MCF 10A (cell line): ENCODE measurements around the gene A1BG. TPM values are rescaled to one million over a fixed set of nuclear protein-coding genes. Genes with fewer than 3 reads are reported as not detected.

Experiments
- BruUV-seq: library from RNA; stranded (reverse); fragments of 400-500 nt; replicated peaks from 2 replicates; lab custom pipeline; 2021; lab: Mats Ljungman, UMichigan
- CTCF ChIA-PET: fragments of 300-600 bp; sonication (Branson Sonifier 250); formaldehyde crosslinking; extraction: SDS; loops from one replicate; lab custom pipeline; 2021; ENCODE audit warnings: antibody characterized with exemption, inconsistent platforms; lab: Yijun Ruan, JAX
- POLR2A ChIA-PET: fragments of 300-600, 350-650 bp; sonication (Branson Sonifier 250); formaldehyde crosslinking; extraction: SDS; loops from one replicate; lab custom pipeline; 2020; ENCODE audit warnings: antibody characterized with exemption, inconsistent platforms; lab: Yijun Ruan, JAX
- DNase-seq: peaks from one replicate; pipeline ENCODE4 v3.0.0-alpha.2; 2018; ENCODE audit not compliant: unreplicated experiment
- H3K27ac Mint-ChIP-seq: one replicate; pipeline ENCODE4 v1.8.0; 2022; ENCODE audit warnings: mild to moderate bottlenecking, low read depth, mixed read lengths; ENCODE audit not compliant: unreplicated experiment
- H3K27me3 Mint-ChIP-seq: one replicate; pipeline ENCODE4 v1.8.0; 2022; ENCODE audit warnings: mixed read lengths; ENCODE audit not compliant: insufficient read depth, unreplicated experiment
- H3K36me3 Mint-ChIP-seq: one replicate; pipeline ENCODE4 v1.8.0; 2022; ENCODE audit warnings: mild to moderate bottlenecking, moderate library complexity, mixed read lengths; ENCODE audit not compliant: insufficient read depth, unreplicated experiment
- H3K4me1 Mint-ChIP-seq: one replicate; pipeline ENCODE4 v1.8.0; 2022; ENCODE audit warnings: mixed read lengths; ENCODE audit not compliant: insufficient read depth, unreplicated experiment
- H3K4me3 Mint-ChIP-seq: one replicate; pipeline ENCODE4 v1.8.0; 2022; ENCODE audit warnings: mild to moderate bottlenecking, moderate library complexity, mixed read lengths; ENCODE audit not compliant: unreplicated experiment
- H3K9me3 Mint-ChIP-seq: one replicate; pipeline ENCODE4 v1.8.0; 2022; ENCODE audit warnings: mixed read lengths; ENCODE audit not compliant: unreplicated experiment
- intact Hi-C: fragments of 100-400 bp; cut with micrococcal nuclease; formaldehyde crosslinking; loops from 2 replicates; pipeline ENCODE4 v1.14.1; 2022
- total RNA-seq: library from RNA; stranded (reverse); gene quantifications from 2 replicates; pipeline ENCODE4 v1.2.3, GENCODE V29; 2022
- TF ChIP-seq, protein P1 (sequence below): fragments of 200-600 bp; IDR thresholded peaks from one replicate; pipeline ENCODE4 v1.8.0; 2022; ENCODE audit warnings: antibody characterized with exemption, mild to moderate bottlenecking; ENCODE audit not compliant: unreplicated experiment

A1BG gene
- total RNA-seq, 1 experiment from 2014 or later: 6.4 TPM

DNA sequence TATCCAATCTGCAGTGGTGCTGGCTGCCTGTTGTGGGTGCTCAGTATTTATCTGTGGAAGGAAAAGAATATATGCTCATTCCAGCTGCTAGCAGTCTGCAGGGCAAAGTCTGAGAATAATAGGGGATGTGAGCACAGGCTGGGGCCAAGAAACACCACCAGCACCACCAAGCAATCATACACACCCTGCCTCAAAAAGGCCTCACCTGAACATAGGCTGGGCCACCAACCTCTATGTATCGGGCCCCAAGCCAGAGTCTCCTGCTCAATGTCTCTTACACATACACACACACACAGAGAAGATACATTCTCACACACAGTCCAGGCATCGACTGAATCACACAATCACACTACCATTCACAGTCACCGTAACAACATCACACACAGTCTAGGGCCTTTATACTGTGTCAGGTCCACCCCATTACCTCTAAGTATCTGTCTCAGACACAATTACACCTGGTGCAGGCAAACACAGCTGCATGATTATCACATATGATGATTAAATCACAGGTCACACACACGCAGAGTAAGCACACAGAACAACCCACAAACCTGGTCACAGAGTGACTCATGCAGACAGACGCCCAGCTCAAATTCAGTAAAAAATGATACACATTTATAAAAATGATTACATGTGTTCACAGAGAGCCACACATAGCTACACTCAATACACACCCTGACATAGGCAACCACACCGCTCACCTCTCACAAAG lies 27.8 kb downstream of the A1BG start:
- Mint-ChIP-seq H3K27ac (no peak overlapping the region), H3K9me3 (no peaks in the 10 kb centered on the region), H3K4me3 (no peak overlapping the region), H3K36me3 (peaks cover under 1% of the 10 kb centered on the region), H3K4me1 (peaks cover 3% of the 10 kb centered on the region), H3K27me3 (no peaks in the 10 kb centered on the region)
- no peak for DNase-seq
- intact Hi-C loops: loop anchor here (1.0 to 5.0 kb wide), 3 partner anchors 37 to 142 kb away; partner anchors contain the start of genes ZNF324, ZNF497 and ZNF837
- ChIA-PET CTCF (interaction anchor here (0.5 kb wide), 1 partner anchor 980 kb away, joined by 3 read pairs; no protein-coding TSS in a partner anchor), POLR2A (interaction anchor here (1.4 to 5.3 kb wide), 9 partner anchors 8 to 936 kb away, joined by 4 to 55 read pairs (median 11); partner anchors contain the start of genes ERVK3-1, RPS5, ZNF497 and ZNF548)
- TF ChIP-seq, protein P1, sequence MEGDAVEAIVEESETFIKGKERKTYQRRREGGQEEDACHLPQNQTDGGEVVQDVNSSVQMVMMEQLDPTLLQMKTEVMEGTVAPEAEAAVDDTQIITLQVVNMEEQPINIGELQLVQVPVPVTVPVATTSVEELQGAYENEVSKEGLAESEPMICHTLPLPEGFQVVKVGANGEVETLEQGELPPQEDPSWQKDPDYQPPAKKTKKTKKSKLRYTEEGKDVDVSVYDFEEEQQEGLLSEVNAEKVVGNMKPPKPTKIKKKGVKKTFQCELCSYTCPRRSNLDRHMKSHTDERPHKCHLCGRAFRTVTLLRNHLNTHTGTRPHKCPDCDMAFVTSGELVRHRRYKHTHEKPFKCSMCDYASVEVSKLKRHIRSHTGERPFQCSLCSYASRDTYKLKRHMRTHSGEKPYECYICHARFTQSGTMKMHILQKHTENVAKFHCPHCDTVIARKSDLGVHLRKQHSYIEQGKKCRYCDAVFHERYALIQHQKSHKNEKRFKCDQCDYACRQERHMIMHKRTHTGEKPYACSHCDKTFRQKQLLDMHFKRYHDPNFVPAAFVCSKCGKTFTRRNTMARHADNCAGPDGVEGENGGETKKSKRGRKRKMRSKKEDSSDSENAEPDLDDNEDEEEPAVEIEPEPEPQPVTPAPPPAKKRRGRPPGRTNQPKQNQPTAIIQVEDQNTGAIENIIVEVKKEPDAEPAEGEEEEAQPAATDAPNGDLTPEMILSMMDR: no peak
- BruUV-seq: no TSS peak

DNA sequence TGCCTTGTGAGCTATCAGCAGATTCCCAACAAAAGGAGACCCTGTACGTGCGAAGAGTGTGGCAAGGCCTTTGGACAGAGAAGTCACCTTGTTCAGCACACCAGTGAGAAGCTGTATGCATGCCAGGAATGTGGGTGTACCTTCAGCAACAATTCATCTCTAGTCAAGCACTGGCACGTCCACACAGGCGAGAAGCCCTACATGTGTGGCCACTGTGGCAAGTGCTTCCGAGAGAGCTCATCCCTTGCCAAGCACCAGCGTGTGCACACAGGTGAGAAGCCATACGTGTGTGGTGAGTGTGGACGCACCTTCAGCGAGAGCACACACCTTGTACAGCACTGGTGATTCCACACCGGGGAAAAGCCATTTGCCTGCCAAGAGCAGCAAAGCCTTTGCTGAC lies 34.1 kb downstream of the A1BG start:
- Mint-ChIP-seq H3K27me3 (no peaks in the 10 kb centered on the region), H3K4me3 (no peak overlapping the region), H3K4me1 (no peaks in the 10 kb centered on the region), H3K9me3 (no peaks in the 10 kb centered on the region), H3K27ac (no peak overlapping the region), H3K36me3 (peaks cover 13% of the 10 kb centered on the region)
- intact Hi-C loops: no loop called here
- BruUV-seq: no TSS peak
- no peak for DNase-seq
- CTCF ChIA-PET: interaction anchor here (0.6 kb wide), 1 partner anchor 112 kb away, joined by 3 read pairs; no protein-coding TSS in a partner anchor
- POLR2A ChIA-PET: interaction anchor here (0.7 to 1.4 kb wide), 5 partner anchors 14 to 179 kb away, joined by 3 to 7 read pairs (median 3); partner anchors contain the start of genes ERVK3-1 and ZNF497
- TF ChIP-seq, protein P1: no peak

DNA sequence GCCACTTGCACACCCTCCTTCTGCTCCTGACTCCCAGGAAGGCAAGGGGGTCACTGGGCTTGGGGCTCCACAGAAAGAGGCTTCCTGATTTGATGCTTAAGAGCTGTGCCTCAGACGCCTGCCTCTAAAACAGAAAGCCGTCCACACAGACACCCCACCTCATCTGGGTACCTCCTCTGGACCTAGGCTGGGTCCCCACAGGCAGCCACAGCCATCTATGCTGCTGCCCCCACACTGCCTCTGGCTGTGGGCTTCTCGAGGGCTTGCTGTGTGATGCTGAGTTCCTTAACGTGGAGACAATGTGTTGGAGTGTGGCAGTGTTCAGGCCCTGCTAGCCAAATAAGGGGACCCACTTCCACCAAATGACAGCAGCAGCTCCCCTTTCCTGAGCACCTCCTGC lies 35.0 kb downstream of the A1BG start:
- BruUV-seq: no TSS peak
- Mint-ChIP-seq H3K4me3 (no peak overlapping the region), H3K4me1 (no peaks in the 10 kb centered on the region), H3K36me3 (peaks cover 23% of the 10 kb centered on the region), H3K9me3 (no peaks in the 10 kb centered on the region), H3K27me3 (no peaks in the 10 kb centered on the region), H3K27ac (no peak overlapping the region)
- no peak for DNase-seq
- CTCF ChIA-PET: interaction anchor here (0.5 to 1.1 kb wide), 2 partner anchors 12 to 55 kb away, joined by 3 to 4 read pairs; no protein-coding TSS in a partner anchor
- TF ChIP-seq, protein P1: no peak
- intact Hi-C loops: no loop called here
- POLR2A ChIA-PET: interaction anchor here (1.0 to 2.7 kb wide), 4 partner anchors 8 to 180 kb away, joined by 3 to 12 read pairs (median 6); partner anchors contain the start of genes ERVK3-1, ZNF497 and ZSCAN22

DNA sequence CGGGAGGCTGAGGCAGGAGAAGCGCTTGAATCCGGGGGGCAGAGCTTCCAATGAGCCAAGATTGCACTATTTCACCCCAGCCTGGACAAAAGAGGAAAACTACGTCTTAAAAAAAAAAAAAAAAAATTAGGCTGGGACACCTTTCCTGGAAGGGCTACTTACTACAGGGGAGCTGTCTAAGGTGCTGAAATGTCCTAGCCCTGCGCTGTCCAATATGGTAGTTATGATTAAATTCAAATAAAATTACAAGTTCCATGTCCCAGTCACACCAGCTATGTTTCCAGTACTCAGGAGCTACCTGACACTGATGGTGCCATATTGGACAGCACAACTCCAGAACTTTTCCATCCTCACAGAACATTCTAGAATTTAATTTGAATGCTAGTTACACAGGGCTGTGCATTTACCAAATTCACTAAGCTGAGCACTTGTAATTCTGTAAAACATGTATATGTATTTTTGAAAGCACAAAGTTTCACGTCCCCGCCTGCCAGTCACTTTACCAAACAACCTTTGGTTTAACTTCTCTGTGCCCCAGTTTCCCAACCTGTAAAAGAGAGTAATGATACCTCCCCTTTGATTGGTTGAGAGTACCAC lies 35.7 kb downstream of the A1BG start:
- ChIA-PET CTCF (interaction anchor here (0.6 to 1.2 kb wide), 3 partner anchors 13 to 45 kb away, joined by 3 to 4 read pairs (median 3); partner anchors contain the start of gene ZNF497), POLR2A (interaction anchor here (0.6 to 2.7 kb wide), 3 partner anchors 9 to 1898 kb away, joined by 3 to 12 read pairs (median 3); partner anchors contain the start of genes ZNF419 and ZSCAN22)
- Mint-ChIP-seq H3K4me1 (no peaks in the 10 kb centered on the region), H3K27ac (no peak overlapping the region), H3K36me3 (peaks cover 30% of the 10 kb centered on the region), H3K4me3 (no peak overlapping the region), H3K27me3 (no peaks in the 10 kb centered on the region), H3K9me3 (no peaks in the 10 kb centered on the region)
- TF ChIP-seq, protein P1: no peak
- intact Hi-C loops: no loop called here
- DNase-seq: peak; percentile 54
- BruUV-seq: no TSS peak
